Parathyroid adenoma (tissue), 2 donors: ENCODE results near the gene YY1.

Source experiments
- H2AFZ ChIP-seq: fragments of 300-600 bp; sonication (generic); one replicate; pipeline ENCODE4 v1.7.0; 2017; ENCODE audit warnings: antibody characterized with exemption, mild to moderate bottlenecking
- H3K27ac ChIP-seq: fragments of 300-600 bp; sonication (generic); one replicate; pipeline ENCODE4 v1.7.0; 2017
- H3K27me3 ChIP-seq: fragments of 300-600 bp; sonication (generic); one replicate; pipeline ENCODE4 v1.7.0; 2017; ENCODE audit warnings: low read length; ENCODE audit not compliant: control insufficient read depth, insufficient read depth
- H3K36me3 ChIP-seq: fragments of 300-600 bp; sonication (generic); one replicate; pipeline ENCODE4 v1.7.0; 2017; ENCODE audit warnings: low read length; ENCODE audit not compliant: control insufficient read depth, insufficient read depth
- H3K4me1 ChIP-seq: fragments of 300-600 bp; sonication (generic); one replicate; pipeline ENCODE4 v1.7.0; 2017; ENCODE audit warnings: control low read depth
- H3K4me2 ChIP-seq: fragments of 300-600 bp; sonication (generic); one replicate; pipeline ENCODE4 v1.7.0; 2017; ENCODE audit warnings: low read length
- H3K4me3 ChIP-seq: fragments of 300-600 bp; sonication (generic); one replicate; pipeline ENCODE4 v1.7.0; 2017; ENCODE audit warnings: low read depth, low read length
- H3K79me2 ChIP-seq: fragments of 300-600 bp; sonication (generic); one replicate; pipeline ENCODE4 v1.7.0; 2017; ENCODE audit warnings: control low read depth
- H3K9ac ChIP-seq: fragments of 300-600 bp; sonication (generic); one replicate; pipeline ENCODE4 v1.7.0; 2017; ENCODE audit warnings: mild to moderate bottlenecking
- H3K9me3 ChIP-seq: fragments of 300-600 bp; sonication (generic); one replicate; pipeline ENCODE4 v1.7.0; 2017; ENCODE audit warnings: low read length; ENCODE audit not compliant: control insufficient read depth
- TF ChIP-seq, protein P1 (sequence below): fragments of 300-600 bp; sonication (generic); IDR thresholded peaks from one replicate; pipeline ENCODE4 v1.7.0; 2017; ENCODE audit warnings: antibody characterized with exemption, mild to moderate bottlenecking
- donor health status: primary hyperparathyroidism.

YY1 gene

DNA sequence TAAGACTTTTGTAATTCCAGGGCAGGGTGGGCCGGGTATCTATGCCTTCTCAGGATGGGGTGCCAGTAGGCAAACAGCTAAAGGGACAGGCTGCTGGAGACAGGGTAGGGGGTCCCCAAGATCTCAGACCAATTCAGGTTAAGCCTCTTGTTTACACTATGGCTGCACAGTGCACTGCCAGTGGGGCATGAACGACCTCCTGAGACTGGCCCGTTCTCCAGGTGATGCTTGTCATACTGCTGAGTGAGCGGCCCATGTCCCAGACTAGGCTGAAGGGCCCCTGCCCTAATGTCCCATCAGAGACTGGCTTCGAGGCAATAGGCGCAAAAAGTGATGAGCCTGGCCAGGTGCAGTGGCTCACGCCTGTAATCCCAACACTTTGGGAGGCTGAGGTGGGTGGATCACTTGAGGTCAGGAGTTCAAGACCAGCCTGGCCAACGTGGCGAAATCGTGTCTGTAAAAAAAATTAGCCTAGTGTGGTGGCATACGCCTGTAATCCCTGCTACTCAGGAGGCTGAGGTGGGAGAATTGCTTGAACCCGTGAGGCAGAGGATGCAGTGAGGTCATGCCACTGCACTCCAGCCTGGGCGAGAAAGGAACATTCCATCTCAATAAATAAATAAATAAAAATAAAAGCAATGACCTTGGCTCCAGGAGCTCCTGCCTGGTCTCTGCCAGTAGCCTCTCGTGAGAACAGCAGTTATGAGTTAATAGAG is 54.7 kb downstream of the YY1 start:
- Histone ChIP-seq H3K4me2 (no peak overlapping the region), H3K4me1 (no peaks in the 10 kb centered on the region), H3K36me3 (no peaks in the 10 kb centered on the region), H3K27me3 (no peaks in the 10 kb centered on the region), H2AFZ (no peak overlapping the region), H3K4me3 (no peak overlapping the region), H3K79me2 (peaks cover 4% of the 10 kb centered on the region), H3K9ac (no peak overlapping the region), H3K9me3 (no peaks in the 10 kb centered on the region), H3K27ac (no peak overlapping the region)
- TF ChIP-seq, protein P1, sequence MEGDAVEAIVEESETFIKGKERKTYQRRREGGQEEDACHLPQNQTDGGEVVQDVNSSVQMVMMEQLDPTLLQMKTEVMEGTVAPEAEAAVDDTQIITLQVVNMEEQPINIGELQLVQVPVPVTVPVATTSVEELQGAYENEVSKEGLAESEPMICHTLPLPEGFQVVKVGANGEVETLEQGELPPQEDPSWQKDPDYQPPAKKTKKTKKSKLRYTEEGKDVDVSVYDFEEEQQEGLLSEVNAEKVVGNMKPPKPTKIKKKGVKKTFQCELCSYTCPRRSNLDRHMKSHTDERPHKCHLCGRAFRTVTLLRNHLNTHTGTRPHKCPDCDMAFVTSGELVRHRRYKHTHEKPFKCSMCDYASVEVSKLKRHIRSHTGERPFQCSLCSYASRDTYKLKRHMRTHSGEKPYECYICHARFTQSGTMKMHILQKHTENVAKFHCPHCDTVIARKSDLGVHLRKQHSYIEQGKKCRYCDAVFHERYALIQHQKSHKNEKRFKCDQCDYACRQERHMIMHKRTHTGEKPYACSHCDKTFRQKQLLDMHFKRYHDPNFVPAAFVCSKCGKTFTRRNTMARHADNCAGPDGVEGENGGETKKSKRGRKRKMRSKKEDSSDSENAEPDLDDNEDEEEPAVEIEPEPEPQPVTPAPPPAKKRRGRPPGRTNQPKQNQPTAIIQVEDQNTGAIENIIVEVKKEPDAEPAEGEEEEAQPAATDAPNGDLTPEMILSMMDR = no peak

DNA sequence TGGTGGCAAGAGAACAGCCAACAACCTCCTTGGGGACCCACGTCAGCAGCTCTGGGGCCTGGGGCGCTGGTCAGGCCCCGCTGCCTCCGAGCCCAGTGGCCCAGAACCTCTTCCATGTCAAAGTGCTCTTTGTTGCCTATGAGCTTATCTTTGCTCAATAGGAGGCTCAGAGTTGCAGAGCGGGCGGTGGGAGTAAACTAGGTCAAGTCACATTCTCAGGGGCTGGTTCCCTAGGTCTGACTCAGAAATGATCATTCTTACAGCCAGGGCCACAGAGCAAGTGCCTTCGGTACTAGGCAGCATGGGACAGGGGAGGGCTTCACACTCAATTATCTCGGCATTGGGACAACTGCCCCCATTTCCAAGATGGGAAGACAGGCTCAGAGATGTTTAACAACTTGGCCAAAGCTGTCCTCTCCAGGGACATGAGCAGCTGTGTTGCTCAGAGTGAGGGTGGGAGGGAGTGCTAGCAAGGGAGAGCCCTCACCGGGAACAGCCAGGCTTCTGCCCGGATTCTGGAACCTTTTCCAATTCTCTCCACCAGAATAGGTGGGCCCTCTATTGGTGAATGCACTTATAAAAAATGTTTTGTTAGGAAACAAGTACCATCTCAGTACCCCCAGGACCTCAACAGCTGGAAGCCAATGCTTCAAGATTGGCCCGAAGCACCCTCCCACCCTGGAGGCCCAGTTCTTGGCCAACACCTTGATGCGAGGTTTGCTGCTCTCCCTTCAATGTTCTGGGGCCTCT is 55.4 kb downstream of the YY1 start:
- Histone ChIP-seq H2AFZ (no peak overlapping the region), H3K4me1 (no peaks in the 10 kb centered on the region), H3K27ac (no peak overlapping the region), H3K4me2 (no peak overlapping the region), H3K79me2 (peaks cover 4% of the 10 kb centered on the region), H3K36me3 (no peaks in the 10 kb centered on the region), H3K9me3 (no peaks in the 10 kb centered on the region), H3K27me3 (no peaks in the 10 kb centered on the region), H3K4me3 (no peak overlapping the region), H3K9ac (no peak overlapping the region)
- TF ChIP-seq, protein P1 = no peak

DNA sequence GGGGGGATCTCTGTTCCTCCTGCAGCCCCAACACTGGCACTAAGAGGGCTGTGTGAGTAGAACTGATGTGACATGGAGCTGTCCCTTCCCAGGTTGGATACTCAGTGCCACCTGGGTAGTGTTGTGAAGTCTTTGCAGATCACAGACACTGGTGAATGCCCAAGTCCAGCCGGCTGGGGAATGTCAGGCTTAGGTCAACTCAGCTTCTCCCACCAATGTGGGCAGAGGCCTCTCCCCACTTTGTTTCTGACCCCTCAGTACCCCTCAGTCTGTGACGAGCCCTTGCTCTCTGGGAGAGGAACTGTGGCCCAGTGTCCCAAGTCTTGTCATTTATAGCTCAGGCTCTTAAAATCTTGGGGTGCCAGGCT is 56.0 kb downstream of the YY1 start:
- H3K4me2 ChIP-seq = no peak overlapping the region
- no peak overlapping the region for H3K4me3 ChIP-seq
- no peaks in the 10 kb centered on the region for H3K4me1 ChIP-seq
- peaks cover 4% of the 10 kb centered on the region for H3K79me2 ChIP-seq
- H3K9ac ChIP-seq = no peak overlapping the region
- no peaks in the 10 kb centered on the region for H3K9me3 ChIP-seq
- no peaks in the 10 kb centered on the region for H3K27me3 ChIP-seq
- H2AFZ ChIP-seq = no peak overlapping the region
- TF ChIP-seq, protein P1 = no peak
- H3K27ac ChIP-seq = no peak overlapping the region
- no peaks in the 10 kb centered on the region for H3K36me3 ChIP-seq

DNA sequence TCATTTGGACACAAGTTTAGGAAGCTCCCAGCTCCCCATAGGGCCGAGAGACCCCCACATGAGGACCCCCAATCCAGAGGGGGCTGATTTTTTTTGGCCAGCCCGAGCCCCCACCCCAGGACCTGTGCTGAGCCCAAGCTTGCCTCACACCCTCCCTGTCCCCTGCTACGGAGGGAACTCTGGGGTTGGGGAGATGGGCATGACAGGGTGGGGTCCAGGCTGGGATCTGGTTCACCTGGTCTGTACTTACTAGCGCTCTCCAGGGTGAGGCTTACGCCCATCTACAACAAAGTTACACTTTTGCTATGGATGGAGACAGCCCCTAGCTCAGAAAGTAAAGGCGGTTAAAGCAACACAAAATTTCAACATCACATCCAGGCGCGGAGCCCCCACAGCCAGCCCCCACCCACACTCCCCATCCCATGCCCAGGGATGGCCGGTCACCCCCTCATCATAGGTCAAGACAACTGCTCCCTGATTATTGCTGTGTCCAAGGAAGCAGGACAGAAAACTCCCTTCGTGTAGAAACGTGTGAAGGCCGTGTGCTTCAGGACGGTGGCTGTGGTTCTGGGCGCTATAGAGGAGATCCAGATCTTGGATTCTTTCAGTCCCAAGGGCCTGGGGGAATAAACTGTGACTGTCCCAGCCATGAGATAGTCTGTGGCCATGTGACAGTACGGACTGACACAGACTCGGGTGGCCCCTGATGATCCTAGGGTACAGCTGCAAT is 56.6 kb downstream of the YY1 start:
- Histone ChIP-seq H3K27ac (no peak overlapping the region), H3K4me2 (no peak overlapping the region), H3K9ac (no peak overlapping the region)

More for the DNA sequence above, 56.6 kb downstream of the YY1 start:
- H3K79me2 ChIP-seq = peaks cover 4% of the 10 kb centered on the region
- H3K4me1 ChIP-seq = no peaks in the 10 kb centered on the region
- H3K4me3 ChIP-seq = no peak overlapping the region
- TF ChIP-seq, protein P1 = no peak
- no peaks in the 10 kb centered on the region for H3K9me3 ChIP-seq
- no peaks in the 10 kb centered on the region for H3K36me3 ChIP-seq
- H2AFZ ChIP-seq = no peak overlapping the region
- H3K27me3 ChIP-seq = no peaks in the 10 kb centered on the region
